IMR-90 (cell line): ENCODE results near the gene VPS18. TPM values are rescaled to one million over a fixed set of nuclear protein-coding genes. Genes with fewer than 3 reads are reported as not detected.

Source experiments
- ATAC-seq: fragments of 200-7000 bp; cut with Tn5 transposase; 2 replicates; pipeline ENCODE4 v1.9.1; 2020; ENCODE audit warnings: low read depth, mild to moderate bottlenecking, moderate library complexity
- BruUV-seq: library from RNA; stranded (reverse); fragments of 400-500 nt; replicated peaks from 2 replicates; lab custom pipeline; 2021; lab: Mats Ljungman, UMichigan
- CTCF ChIA-PET: fragments of 300-600 bp; formaldehyde crosslinking; extraction: SDS; loops from one replicate; lab custom pipeline; 2021; ENCODE audit warnings: antibody characterized with exemption; lab: Yijun Ruan, JAX
- POLR2A ChIA-PET: fragments of 300-600 bp; sonication (Branson Sonifier 250); formaldehyde crosslinking; loops from one replicate; lab custom pipeline; 2022; ENCODE audit warnings: antibody characterized with exemption; ENCODE audit not compliant: unreplicated experiment; lab: Charles Lee
- DNase-seq: peaks from one replicate; pipeline ENCODE4 v3.0.0; 2013
- H2AFZ ChIP-seq: replicated peaks from 2 replicates; pipeline ENCODE3; 2013; ENCODE audit warnings: low read length, mild to moderate bottlenecking; ENCODE audit not compliant: poor library complexity
- H2AK5ac ChIP-seq: 2 replicates; pipeline ENCODE4 v1.6.1; 2013; ENCODE audit warnings: low read depth, low read length, inconsistent platforms
- H2AK9ac ChIP-seq: replicated peaks from 2 replicates; pipeline ENCODE3; 2013; ENCODE audit warnings: mild to moderate bottlenecking, low read depth, low read length, moderate library complexity; ENCODE audit not compliant: poor library complexity
- H2BK120ac ChIP-seq: 2 replicates; pipeline ENCODE4 v1.6.1; 2013; ENCODE audit warnings: low read depth, low read length, inconsistent platforms
- H2BK15ac ChIP-seq: 3 replicates; pipeline ENCODE4 v1.6.1; 2013; ENCODE audit warnings: low read depth, low read length, inconsistent platforms
- H2BK20ac ChIP-seq: 2 replicates; pipeline ENCODE4 v1.6.1; 2013; ENCODE audit warnings: low read depth, mild to moderate bottlenecking, inconsistent platforms, low read length, moderate library complexity
- H2BK5ac ChIP-seq: 2 replicates; pipeline ENCODE4 v1.6.1; 2013; ENCODE audit warnings: mild to moderate bottlenecking, low read depth, low read length, inconsistent platforms; ENCODE audit not compliant: poor library complexity, severe bottlenecking
- H3K14ac ChIP-seq: replicated peaks from 2 replicates; pipeline ENCODE4 v1.6.1; 2013; ENCODE audit warnings: low read depth, low read length, inconsistent platforms
- H3K18ac ChIP-seq: 2 replicates; pipeline ENCODE4 v1.6.1; 2013; ENCODE audit warnings: low read depth, low read length, control low read depth
- H3K23ac ChIP-seq: 2 replicates; pipeline ENCODE4 v1.6.1; 2013; ENCODE audit warnings: low read depth, low read length, inconsistent platforms
- H3K27ac ChIP-seq: 2 replicates; pipeline ENCODE4 v1.5.1; 2013; ENCODE audit warnings: mild to moderate bottlenecking, control low read depth, low read length; ENCODE audit not compliant: insufficient read depth
- H3K27me3 ChIP-seq: 2 replicates; pipeline ENCODE4 v1.6.1; 2013; ENCODE audit warnings: low read length; ENCODE audit not compliant: control insufficient read depth, insufficient read depth
- H3K36me3 ChIP-seq: 2 replicates; pipeline ENCODE4 v1.6.1; 2013; ENCODE audit warnings: low read length, mixed read lengths; ENCODE audit not compliant: control insufficient read depth, insufficient read depth
- H3K4ac ChIP-seq: 2 replicates; pipeline ENCODE4 v1.6.1; 2013; ENCODE audit warnings: low read depth, low read length, inconsistent platforms
- H3K4me1 ChIP-seq: 2 replicates; pipeline ENCODE4 v1.6.1; 2013; ENCODE audit warnings: low read length, mixed read lengths; ENCODE audit not compliant: control insufficient read depth, insufficient read depth
- H3K4me2 ChIP-seq: 2 replicates; pipeline ENCODE4 v1.6.1; 2013; ENCODE audit warnings: low read depth, mild to moderate bottlenecking, control low read depth, low read length, moderate library complexity
- H3K4me3 ChIP-seq: 2 replicates; pipeline ENCODE4 v1.5.1; 2013; ENCODE audit warnings: low read depth, mild to moderate bottlenecking, control low read depth, low read length, moderate library complexity; ENCODE audit not compliant: insufficient read depth
- H3K56ac ChIP-seq: 2 replicates; pipeline ENCODE4 v1.6.1; 2013; ENCODE audit warnings: low read length, inconsistent platforms; ENCODE audit not compliant: insufficient read depth; ENCODE audit errors: extremely low read depth
- H3K79me1 ChIP-seq, 2 experiments: 2 replicates each; pipeline ENCODE4 v1.6.1; 2013; ENCODE audit warnings: low read length in 2 of 2, inconsistent platforms in 1 of 2, low read depth in 1 of 2
- H3K9ac ChIP-seq: 2 replicates; pipeline ENCODE4 v1.6.1; 2013; ENCODE audit warnings: low read depth, low read length, control low read depth
- H3K9me1 ChIP-seq: 2 replicates; pipeline ENCODE4 v1.6.1; 2013; ENCODE audit warnings: low read length, inconsistent platforms; ENCODE audit not compliant: insufficient read depth
- H3K9me3 ChIP-seq: 2 replicates; pipeline ENCODE4 v1.6.1; 2013; ENCODE audit warnings: low read length; ENCODE audit not compliant: control insufficient read depth, insufficient read depth
- H4K20me1 ChIP-seq: 2 replicates; pipeline ENCODE4 v1.6.1; 2013; ENCODE audit warnings: low read length, inconsistent platforms; ENCODE audit not compliant: insufficient read depth
- H4K5ac ChIP-seq: 2 replicates; pipeline ENCODE4 v1.6.1; 2013; ENCODE audit warnings: mild to moderate bottlenecking, low read depth, low read length, control low read depth
- H4K8ac ChIP-seq, 2 experiments: 2 replicates each; pipeline ENCODE4 v1.6.1; 2013; ENCODE audit warnings: low read depth in 2 of 2, low read length in 2 of 2, control low read depth in 1 of 2, inconsistent platforms in 1 of 2
- H4K91ac ChIP-seq: 2 replicates; pipeline ENCODE4 v1.6.1; 2013; ENCODE audit warnings: low read depth, low read length, inconsistent platforms; ENCODE audit not compliant: insufficient read depth
- FOS ChIP-seq: fragments of 150-350 bp; IDR thresholded peaks from 2 replicates; pipeline ENCODE4 v1.6.1; 2016; ENCODE audit warnings: low read depth, low read length
- WGBS, 2 experiments: methylation state at CpG; one replicate each; pipeline versions ENCODE4 v1.1.5 to v1.1.7; 2013; ENCODE audit warnings: missing lambda C conversion rate in 2 of 2; ENCODE audit not compliant: insufficient read length in 1 of 2; ENCODE audit errors: extremely low coverage in 2 of 2; 5-methylcytosine and 5-hydroxymethylcytosine counted together
- dilution Hi-C: fragments of 300-500 bp; cut with HindIII; formaldehyde crosslinking; loops from one replicate; pipeline ENCODE4 v1.14.3; 2018; ENCODE audit warnings: low sequenced_read_pairs; ENCODE audit not compliant: unreplicated experiment
- in situ Hi-C: fragments of 300-500 bp; cut with MboI; formaldehyde crosslinking; loops from 3 replicates; pipeline ENCODE4 v1.14.3; 2019; ENCODE audit warnings: low sequenced_read_pairs, inconsistent platforms, mixed read lengths
- intact Hi-C: fragments of 100-400 bp; cut with micrococcal nuclease; formaldehyde crosslinking; loops from 2 replicates; pipeline ENCODE4 v1.10.0; 2022
- polyA plus RNA-seq, 3 experiments: library from polyadenylated mRNA; depleted of rRNA; stranded (reverse); fragments of >200 nt; gene quantifications; 2 replicates each; pipeline ENCODE4 v1.2.3, GENCODE V29; 2012; ENCODE audit warnings: low replicate concordance in 1 of 3
- total RNA-seq: library from RNA; depleted of rRNA; stranded (reverse); fragments of >200 nt; gene quantifications from 2 replicates; pipeline ENCODE4 v1.2.3, GENCODE V29; 2012

The VPS18 gene
- total and polyA plus RNA-seq, 2 of the 4 experiments (the other 2 are of a cell fraction) = 19.3 to 32.3 TPM

- no peak overlapping the region for H2AK5ac ChIP-seq
- H2BK15ac ChIP-seq = no peak overlapping the region
- DNase-seq (no peak), ATAC-seq (no peak)
- H3K4me1 ChIP-seq = peaks cover 2% of the 10 kb centered on the region; the same call in 1 of the 2 replicates
- intact Hi-C loops (no loop called here), in situ Hi-C loops (no loop called here), dilution Hi-C loops (no loop called here)
- WGBS, 2 experiments = no CpG with 5 or more reads among the region's 12 CpGs
- no peak overlapping the region for H3K9ac ChIP-seq
- no peaks in the 10 kb centered on the region for H3K36me3 ChIP-seq
- peaks cover 4% of the 10 kb centered on the region for H3K9me1 ChIP-seq
- H2AFZ ChIP-seq = peak overlapping the region; percentile 41
- no peak overlapping the region for H3K4me2 ChIP-seq
- H3K4me3 ChIP-seq = no peak overlapping the region
- H2AK9ac ChIP-seq = no peak overlapping the region
- H4K8ac ChIP-seq = no peak overlapping the region
- no peak overlapping the region for H3K14ac ChIP-seq
- ChIA-PET POLR2A (no interaction called here), CTCF (no interaction called here)
- H2BK5ac ChIP-seq = no peak overlapping the region
- no peak overlapping the region for H3K27ac ChIP-seq
- no peak overlapping the region for H2BK20ac ChIP-seq
- no peak for TF ChIP-seq FOS
- H4K20me1 ChIP-seq = no peaks in the 10 kb centered on the region
- no peaks in the 10 kb centered on the region for H3K79me1 ChIP-seq
- no peak overlapping the region for H3K18ac ChIP-seq
- no peak overlapping the region for H3K56ac ChIP-seq
- H3K9me3 ChIP-seq = no peaks in the 10 kb centered on the region
- H4K5ac ChIP-seq = no peak overlapping the region
- no peak overlapping the region for H4K91ac ChIP-seq
- H2BK120ac ChIP-seq = no peak overlapping the region
- no peaks in the 10 kb centered on the region for H3K27me3 ChIP-seq
- H3K4ac ChIP-seq = no peak overlapping the region
- BruUV-seq = no TSS peak
- no peak overlapping the region for H3K23ac ChIP-seq
These were observed 20.9 kb downstream of the VPS18 start for GRCh38 chr15:40915116-40915661.
